SJCRH30 (cell line): Measurements from ENCODE around the gene ANTXR2. TPM values are rescaled to one million over a fixed set of nuclear protein-coding genes. Genes with fewer than 3 reads are reported as not detected.
"Not testable (repeated sequence)": the region's sequence is repeated elsewhere in the genome, so short reads cannot be mapped to it uniquely, and the experiment has no call there.

Source experiments
- DNase-seq, 2 experiments: peaks; one replicate each; pipeline ENCODE4 v3.0.0-alpha.2; 2015 to 2020
- H3K27ac ChIP-seq: fragments of 250-450 bp; sonication (Bioruptor Pico); 2 replicates; pipeline ENCODE4 v1.5.1; 2020; ENCODE audit warnings: mild to moderate bottlenecking, moderate library complexity
- H3K27me3 ChIP-seq: fragments of 250-450 bp; sonication (Bioruptor Pico); 2 replicates; pipeline ENCODE4 v1.5.1; 2020; ENCODE audit warnings: mild to moderate bottlenecking, moderate library complexity
- H3K36me3 ChIP-seq: fragments of 250-450 bp; sonication (Bioruptor Pico); 2 replicates; pipeline ENCODE4 v1.5.1; 2020; ENCODE audit warnings: mild to moderate bottlenecking, moderate library complexity
- H3K4me1 ChIP-seq: fragments of 250-450 bp; sonication (Bioruptor Pico); 2 replicates; pipeline ENCODE4 v1.5.1; 2020; ENCODE audit warnings: mild to moderate bottlenecking, moderate library complexity
- H3K4me3 ChIP-seq: fragments of 250-450 bp; sonication (Bioruptor Pico); 2 replicates; pipeline ENCODE4 v1.5.1; 2020; ENCODE audit warnings: mild to moderate bottlenecking, moderate library complexity
- H3K9me3 ChIP-seq: fragments of 250-450 bp; sonication (Bioruptor Pico); replicated peaks from 2 replicates; pipeline ENCODE4 v1.5.1; 2020; ENCODE audit warnings: mild to moderate bottlenecking, moderate library complexity
- total RNA-seq: library from RNA; depleted of rRNA; stranded (reverse); fragments of >200 nt; shearing (Covaris generic); gene quantifications from 2 replicates; pipeline ENCODE4 v1.2.3, GENCODE V29; 2014; rRNA removed

The ANTXR2 gene
- total RNA-seq = 34.5 and 35.8 TPM in 2 replicates

- Histone ChIP-seq H3K4me1 (peaks cover 15% of the 10 kb centered on the region), H3K36me3 (peaks cover 20% of the 10 kb centered on the region), H3K27ac (peak within 1 kb of the TSS; percentile 94), H3K27me3 (no peaks in the 10 kb centered on the region), H3K9me3 (no peaks in the 10 kb centered on the region), H3K4me3 (peak within 1 kb of the TSS; percentile 95)
- peak; percentile 96 for DNase-seq
Observed at GRCh38 chr4:80072744-80073472, at the start of gene ANTXR2. TSS of gene ANTXR2 (minus strand) at chr4:80073229. CDS start at chr4:80072560, 669 bp downstream.

GRCh38 chr4:80121815-80122214 is 48.8 kb upstream of the ANTXR2 start:
- not testable (repeated sequence) for H3K9me3 ChIP-seq, H3K27me3 ChIP-seq, H3K4me3 ChIP-seq, H3K27ac ChIP-seq, H3K36me3 ChIP-seq, DNase-seq, H3K4me1 ChIP-seq

GRCh38 chr4:80119620-80120019 is 46.6 kb upstream of the ANTXR2 start:
- H3K4me3 ChIP-seq, H3K27ac ChIP-seq, H3K4me1 ChIP-seq, H3K36me3 ChIP-seq, H3K9me3 ChIP-seq, DNase-seq, H3K27me3 ChIP-seq: not testable (repeated sequence)

- Histone ChIP-seq H3K27me3 (no peaks in the 10 kb centered on the region), H3K9me3 (no peaks in the 10 kb centered on the region), H3K4me1 (no peaks in the 10 kb centered on the region), H3K4me3 (no peak overlapping the region), H3K36me3 (no peaks in the 10 kb centered on the region), H3K27ac (no peak overlapping the region)
- no peak for DNase-seq
Observed at GRCh38 chr4:80116516-80116915, 43.5 kb upstream of the ANTXR2 start.

- Histone ChIP-seq H3K4me1 (no peaks in the 10 kb centered on the region), H3K36me3 (no peaks in the 10 kb centered on the region), H3K4me3 (no peak overlapping the region), H3K9me3 (no peaks in the 10 kb centered on the region), H3K27ac (no peak overlapping the region), H3K27me3 (no peaks in the 10 kb centered on the region)
- no peak for DNase-seq
Observed at GRCh38 chr4:80115368-80116181, 42.5 kb upstream of the ANTXR2 start.

- no peak for DNase-seq
- Histone ChIP-seq H3K9me3 (no peaks in the 10 kb centered on the region), H3K4me1 (no peaks in the 10 kb centered on the region), H3K4me3 (no peak overlapping the region), H3K27me3 (no peaks in the 10 kb centered on the region), H3K27ac (no peak overlapping the region), H3K36me3 (no peaks in the 10 kb centered on the region)
Observed at GRCh38 chr4:80114732-80115265, 41.8 kb upstream of the ANTXR2 start.

- H3K9me3 ChIP-seq = no peaks in the 10 kb centered on the region
- H3K4me1 ChIP-seq = no peaks in the 10 kb centered on the region
- DNase-seq = no peak
- no peaks in the 10 kb centered on the region for H3K36me3 ChIP-seq
- H3K27ac ChIP-seq = no peak overlapping the region
- H3K27me3 ChIP-seq = no peaks in the 10 kb centered on the region
- H3K4me3 ChIP-seq = no peak overlapping the region
Observed at GRCh38 chr4:80113615-80114014, 40.6 kb upstream of the ANTXR2 start.

- H3K27ac ChIP-seq = no peak overlapping the region
- no peaks in the 10 kb centered on the region for H3K36me3 ChIP-seq
Observed at GRCh38 chr4:80112236-80112635, 39.2 kb upstream of the ANTXR2 start.

GRCh38 chr4:80111276-80111675 is 38.2 kb upstream of the ANTXR2 start:
- no peaks in the 10 kb centered on the region for H3K4me1 ChIP-seq

More at GRCh38 chr4:80112236-80112635, 39.2 kb upstream of the ANTXR2 start:
- Histone ChIP-seq H3K9me3 (peaks cover 3% of the 10 kb centered on the region; the same call in 1 of the 2 replicates), H3K4me1 (no peaks in the 10 kb centered on the region), H3K4me3 (no peak overlapping the region), H3K27me3 (no peaks in the 10 kb centered on the region)
- DNase-seq = no peak

GRCh38 chr4:80107374-80107773 is 34.3 kb upstream of the ANTXR2 start:
- no peak overlapping the region for H3K4me3 ChIP-seq
- H3K36me3 ChIP-seq = no peaks in the 10 kb centered on the region
- no peak for DNase-seq
- H3K27ac ChIP-seq = no peak overlapping the region
- peaks cover 10% of the 10 kb centered on the region for H3K9me3 ChIP-seq
- H3K27me3 ChIP-seq = no peaks in the 10 kb centered on the region
- H3K4me1 ChIP-seq = no peaks in the 10 kb centered on the region

More at GRCh38 chr4:80111276-80111675, 38.2 kb upstream of the ANTXR2 start:
- no peaks in the 10 kb centered on the region for H3K36me3 ChIP-seq
- DNase-seq = no peak
- H3K27ac ChIP-seq = no peak overlapping the region
- no peaks in the 10 kb centered on the region for H3K27me3 ChIP-seq
- no peak overlapping the region for H3K4me3 ChIP-seq
- H3K9me3 ChIP-seq = peaks cover 10% of the 10 kb centered on the region

GRCh38 chr4:80104927-80105326 is 31.9 kb upstream of the ANTXR2 start:
- Histone ChIP-seq H3K36me3 (no peaks in the 10 kb centered on the region), H3K27me3 (no peaks in the 10 kb centered on the region), H3K27ac (no peak overlapping the region), H3K4me3 (no peak overlapping the region), H3K9me3 (peaks cover 10% of the 10 kb centered on the region), H3K4me1 (peaks cover 9% of the 10 kb centered on the region)
- no peak for DNase-seq

- peaks cover 13% of the 10 kb centered on the region for H3K4me1 ChIP-seq
- H3K36me3 ChIP-seq = no peaks in the 10 kb centered on the region
- H3K27ac ChIP-seq = no peak overlapping the region
- H3K4me3 ChIP-seq = no peak overlapping the region
- H3K27me3 ChIP-seq = no peaks in the 10 kb centered on the region
- peaks cover 10% of the 10 kb centered on the region for H3K9me3 ChIP-seq
- no peak for DNase-seq
Observed at GRCh38 chr4:80103629-80104028, 30.6 kb upstream of the ANTXR2 start.

- DNase-seq = no peak
- H3K4me1 ChIP-seq = peaks cover 28% of the 10 kb centered on the region
- no peak overlapping the region for H3K27ac ChIP-seq
- H3K4me3 ChIP-seq = no peak overlapping the region
- peaks cover 4% of the 10 kb centered on the region for H3K9me3 ChIP-seq
- no peaks in the 10 kb centered on the region for H3K27me3 ChIP-seq
- no peaks in the 10 kb centered on the region for H3K36me3 ChIP-seq
Observed at GRCh38 chr4:80101792-80102116, 28.7 kb upstream of the ANTXR2 start.

- DNase-seq = no peak
- H3K4me3 ChIP-seq = no peak overlapping the region
- H3K27ac ChIP-seq = no peak overlapping the region
Observed at GRCh38 chr4:80101071-80101791, 28.2 kb upstream of the ANTXR2 start.

GRCh38 chr4:80099671-80100070 is 26.6 kb upstream of the ANTXR2 start:
- Histone ChIP-seq H3K9me3 (no peaks in the 10 kb centered on the region), H3K27me3 (no peaks in the 10 kb centered on the region), H3K4me3 (no peak overlapping the region), H3K4me1 (peaks cover 41% of the 10 kb centered on the region), H3K27ac (no peak overlapping the region), H3K36me3 (no peaks in the 10 kb centered on the region)
- DNase-seq = peak in 1 of 2 experiments; percentile 14

More at GRCh38 chr4:80101071-80101791, 28.2 kb upstream of the ANTXR2 start:
- no peaks in the 10 kb centered on the region for H3K36me3 ChIP-seq
- H3K4me1 ChIP-seq = peaks cover 33% of the 10 kb centered on the region
- H3K27me3 ChIP-seq = no peaks in the 10 kb centered on the region
- no peaks in the 10 kb centered on the region for H3K9me3 ChIP-seq
